IMR-90 (cell line): ENCODE measurements around the gene GGTLC2.
"Not testable (repeated sequence)": the region's sequence is repeated elsewhere in the genome, so short reads cannot be mapped to it uniquely, and the experiment has no call there.

Experiments
- CTCF ChIP-seq: conservative IDR thresholded peaks from 2 replicates; pipeline ENCODE4 v1.5.1; 2012; ENCODE audit warnings: mild to moderate bottlenecking, low read depth, low read length, improper control_type of control experiment
- MAFK ChIP-seq: IDR thresholded peaks from 2 replicates; pipeline ENCODE4 v1.6.1; 2012; ENCODE audit warnings: low read depth, low read length, improper control_type of control experiment
- RFX5 ChIP-seq: IDR thresholded peaks from 2 replicates; pipeline ENCODE4 v1.8.0; 2012; ENCODE audit warnings: low read depth, mild to moderate bottlenecking, low read length, moderate library complexity
- USF2 ChIP-seq: fragments of 150-350 bp; IDR thresholded peaks from 2 replicates; pipeline ENCODE4 v1.6.1; 2017; ENCODE audit warnings: mild to moderate bottlenecking, antibody characterized with exemption, low read length, low read depth

GRCh38 chr22:22632226-22632625 is 12.2 kb upstream of the GGTLC2 start:
- TF ChIP-seq MAFK, RFX5, USF2, CTCF: not testable (repeated sequence)
